ENCODE results near the gene HCK.
"Not testable (repeated sequence)": the region's sequence is repeated elsewhere in the genome, so short reads cannot be mapped to it uniquely, and the experiment has no call there.

The HCK gene

DNA sequence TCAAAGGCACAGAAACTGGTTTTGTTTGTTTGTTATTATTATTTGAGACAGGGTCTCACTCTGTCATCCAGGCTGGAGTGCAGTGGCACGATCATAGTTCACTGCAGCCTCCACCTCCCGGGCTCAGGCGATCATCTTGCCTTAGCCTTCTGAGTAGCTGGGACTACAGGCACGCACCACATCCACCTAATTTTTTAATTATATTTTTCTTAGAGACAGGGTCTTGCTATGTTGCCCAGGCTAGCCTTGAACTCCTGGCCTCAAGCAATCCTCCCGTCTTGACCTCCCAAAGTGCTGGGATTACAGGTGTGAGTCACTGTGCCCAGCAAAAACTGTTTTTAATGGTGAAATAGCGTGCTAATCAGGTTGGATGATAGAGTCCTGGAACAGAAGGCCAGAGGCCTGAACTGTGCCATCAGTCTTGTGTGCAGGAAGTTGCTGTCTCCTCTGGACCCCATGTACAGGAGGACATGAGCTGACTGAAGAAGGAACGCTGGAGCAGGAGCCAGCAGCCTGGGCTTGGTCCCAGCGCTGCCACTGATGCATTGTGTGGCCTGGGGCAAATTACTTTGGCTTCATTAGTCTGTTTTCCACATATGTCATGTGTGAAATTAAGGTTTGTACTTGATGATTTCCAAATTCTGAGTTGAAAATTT is 62.4 kb downstream of the HCK start:
- no peak overlapping the region for H3K4me3 ChIP-seq (replicated peaks; ENCODE audit: low read depth, low read length)
- TF ChIP-seq, protein P1, sequence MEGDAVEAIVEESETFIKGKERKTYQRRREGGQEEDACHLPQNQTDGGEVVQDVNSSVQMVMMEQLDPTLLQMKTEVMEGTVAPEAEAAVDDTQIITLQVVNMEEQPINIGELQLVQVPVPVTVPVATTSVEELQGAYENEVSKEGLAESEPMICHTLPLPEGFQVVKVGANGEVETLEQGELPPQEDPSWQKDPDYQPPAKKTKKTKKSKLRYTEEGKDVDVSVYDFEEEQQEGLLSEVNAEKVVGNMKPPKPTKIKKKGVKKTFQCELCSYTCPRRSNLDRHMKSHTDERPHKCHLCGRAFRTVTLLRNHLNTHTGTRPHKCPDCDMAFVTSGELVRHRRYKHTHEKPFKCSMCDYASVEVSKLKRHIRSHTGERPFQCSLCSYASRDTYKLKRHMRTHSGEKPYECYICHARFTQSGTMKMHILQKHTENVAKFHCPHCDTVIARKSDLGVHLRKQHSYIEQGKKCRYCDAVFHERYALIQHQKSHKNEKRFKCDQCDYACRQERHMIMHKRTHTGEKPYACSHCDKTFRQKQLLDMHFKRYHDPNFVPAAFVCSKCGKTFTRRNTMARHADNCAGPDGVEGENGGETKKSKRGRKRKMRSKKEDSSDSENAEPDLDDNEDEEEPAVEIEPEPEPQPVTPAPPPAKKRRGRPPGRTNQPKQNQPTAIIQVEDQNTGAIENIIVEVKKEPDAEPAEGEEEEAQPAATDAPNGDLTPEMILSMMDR (IDR thresholded peaks at IDR 0.05; ENCODE audit: low read depth, low read length, missing control alignments) = no peak
- no peak for DNase-seq (ENCODE audit: extremely low read depth, low read depth)

DNA sequence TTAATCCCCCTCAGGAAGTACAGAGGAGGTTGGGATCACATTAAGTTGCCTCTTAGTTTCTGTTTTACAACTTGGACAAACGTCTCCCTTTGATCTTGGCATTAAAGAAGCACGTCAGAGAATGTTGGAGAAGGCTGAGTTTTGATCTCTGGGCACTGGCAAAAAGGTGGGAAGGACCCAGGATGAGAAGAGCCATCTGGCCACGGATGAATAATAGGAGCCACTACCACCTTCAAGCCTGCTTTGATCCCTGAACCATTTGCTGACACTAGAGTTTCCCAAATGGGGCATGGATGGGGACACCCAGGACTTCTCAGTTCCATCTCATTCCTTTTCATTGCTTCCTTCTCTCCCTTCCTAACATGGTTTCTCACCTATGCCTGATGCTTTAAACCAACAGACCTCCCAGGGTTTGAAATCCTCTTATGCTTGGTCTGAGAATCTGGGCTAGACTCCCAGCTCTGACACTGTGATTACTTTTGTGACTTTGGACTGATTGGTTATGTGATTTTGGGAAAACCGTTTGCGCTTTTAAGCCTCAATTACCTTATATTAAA is 63.2 kb downstream of the HCK start:
- TF ChIP-seq, protein P1 (IDR thresholded peaks at IDR 0.05; ENCODE audit: low read depth, low read length, missing control alignments) = no peak
- DNase-seq (ENCODE audit: extremely low read depth, low read depth) = no peak
- no peak overlapping the region for H3K4me3 ChIP-seq (replicated peaks; ENCODE audit: low read depth, low read length)

DNA sequence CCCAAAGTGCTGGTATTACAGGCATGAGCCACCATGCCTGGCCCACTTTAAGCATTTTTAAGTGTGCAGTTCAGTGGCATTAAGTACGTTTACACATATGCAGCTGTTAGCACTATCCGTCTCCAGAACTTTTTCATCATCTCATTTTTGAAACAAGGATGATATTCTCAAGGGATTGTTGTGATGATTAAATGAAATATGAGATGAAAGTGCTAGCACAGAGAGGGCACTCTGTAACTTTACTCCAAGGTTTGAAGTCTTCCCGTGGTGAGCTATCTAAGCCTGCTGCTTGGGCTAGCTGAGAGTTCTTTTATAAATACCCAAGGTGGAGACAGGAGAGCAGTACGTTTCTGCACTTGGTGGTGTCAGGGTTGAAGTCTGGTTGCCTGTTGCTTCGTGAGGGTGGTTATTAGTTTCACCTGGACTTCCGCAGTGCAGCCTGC is 64.1 kb downstream of the HCK start:
- TF ChIP-seq, protein P1 (IDR thresholded peaks at IDR 0.05; ENCODE audit: low read depth, low read length, missing control alignments) = no peak
- no peak for DNase-seq (ENCODE audit: extremely low read depth, low read depth)

DNA sequence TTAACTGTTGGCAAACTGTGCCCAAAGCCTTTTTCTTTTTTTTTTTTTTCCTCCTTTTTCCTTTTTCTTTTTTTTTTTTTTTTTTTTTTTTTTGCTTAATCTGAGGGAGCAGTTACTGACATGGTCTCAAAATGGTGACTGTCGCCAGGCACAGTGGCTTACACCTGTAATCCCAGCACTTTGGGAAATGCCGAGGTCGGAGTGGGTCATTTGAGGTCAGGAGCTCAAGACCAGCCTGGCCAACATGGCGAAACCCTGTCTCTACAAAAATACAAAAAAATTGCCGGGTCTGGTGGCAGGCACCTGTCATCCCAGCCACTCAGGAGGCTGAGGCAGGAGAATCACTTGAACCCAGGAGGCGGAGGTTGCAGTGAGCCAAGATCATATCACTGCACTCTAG is 64.8 kb downstream of the HCK start:
- not testable (repeated sequence) for H3K4me3 ChIP-seq (replicated peaks; ENCODE audit: low read depth, low read length); DNase-seq (ENCODE audit: extremely low read depth, low read depth)

More for the DNA sequence above, 64.1 kb downstream of the HCK start:
- no peak overlapping the region for H3K4me3 ChIP-seq (replicated peaks; ENCODE audit: low read depth, low read length)

DNA sequence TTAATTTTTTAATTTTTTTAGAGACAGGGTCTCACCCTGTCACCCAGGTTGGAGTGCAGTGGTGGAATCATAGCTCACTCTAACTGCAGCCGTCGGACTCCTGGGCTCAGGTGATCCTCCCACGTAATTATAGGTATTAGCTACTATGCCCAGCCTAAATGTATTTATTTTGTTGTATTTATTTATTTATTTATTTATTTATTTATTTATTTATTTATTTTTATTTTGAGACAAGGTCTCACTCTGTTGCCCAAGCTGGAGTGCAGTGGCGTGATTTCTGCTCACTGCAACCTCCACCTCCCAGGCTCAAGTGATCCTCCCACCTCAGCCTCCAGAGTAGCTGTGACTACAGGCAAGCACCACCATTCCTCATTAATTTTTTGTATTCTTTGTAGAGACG is 66.4 kb downstream of the HCK start:
- not testable (repeated sequence) for DNase-seq (ENCODE audit: extremely low read depth, low read depth); H3K4me3 ChIP-seq (replicated peaks; ENCODE audit: low read depth, low read length)

DNA sequence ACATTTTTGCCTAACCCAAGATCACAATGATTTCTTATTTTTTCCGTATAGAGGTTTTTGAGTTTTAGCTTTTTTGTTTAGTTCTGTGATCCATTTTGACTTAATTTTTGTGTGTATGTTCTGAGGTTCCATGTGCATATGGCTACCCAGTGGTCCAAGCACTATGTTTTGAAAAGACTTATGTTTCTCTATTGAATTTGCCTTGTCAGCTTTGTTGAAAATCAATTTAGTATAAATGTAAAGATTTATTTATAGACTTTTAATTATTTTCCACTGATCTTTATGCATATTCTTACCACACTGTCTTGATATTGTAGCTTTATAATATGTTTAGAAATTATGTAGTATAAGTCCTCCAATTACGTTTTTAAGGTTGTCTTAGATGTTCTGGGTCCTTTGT is 67.7 kb downstream of the HCK start:
- TF ChIP-seq, protein P1 (IDR thresholded peaks at IDR 0.05; ENCODE audit: low read depth, low read length, missing control alignments) = no peak
- no peak overlapping the region for H3K4me3 ChIP-seq (replicated peaks; ENCODE audit: low read depth, low read length)
- no peak for DNase-seq (ENCODE audit: extremely low read depth, low read depth)

DNA sequence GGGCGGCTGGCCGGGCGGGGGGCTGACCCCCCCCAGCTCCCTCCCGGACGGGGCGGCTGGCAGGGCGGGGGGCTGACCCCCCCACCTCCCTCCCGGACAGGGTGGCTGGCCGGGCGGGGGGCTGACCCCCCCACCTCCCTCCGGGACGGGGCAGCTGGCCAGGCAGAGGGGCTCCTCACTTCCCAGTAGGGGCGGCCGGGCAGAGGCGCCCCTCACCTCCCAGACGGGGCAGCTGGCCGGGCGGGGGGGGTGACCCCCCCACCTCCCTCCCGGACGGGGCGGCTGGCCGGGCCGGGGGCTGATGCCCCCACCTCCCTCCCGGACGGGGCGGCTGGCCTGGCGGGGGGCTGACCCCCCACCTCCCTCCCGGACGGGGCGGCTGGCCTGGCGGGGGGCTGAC is 69.9 kb downstream of the HCK start:
- not testable (repeated sequence) for DNase-seq (ENCODE audit: extremely low read depth, low read depth); H3K4me3 ChIP-seq (replicated peaks; ENCODE audit: low read depth, low read length)

DNA sequence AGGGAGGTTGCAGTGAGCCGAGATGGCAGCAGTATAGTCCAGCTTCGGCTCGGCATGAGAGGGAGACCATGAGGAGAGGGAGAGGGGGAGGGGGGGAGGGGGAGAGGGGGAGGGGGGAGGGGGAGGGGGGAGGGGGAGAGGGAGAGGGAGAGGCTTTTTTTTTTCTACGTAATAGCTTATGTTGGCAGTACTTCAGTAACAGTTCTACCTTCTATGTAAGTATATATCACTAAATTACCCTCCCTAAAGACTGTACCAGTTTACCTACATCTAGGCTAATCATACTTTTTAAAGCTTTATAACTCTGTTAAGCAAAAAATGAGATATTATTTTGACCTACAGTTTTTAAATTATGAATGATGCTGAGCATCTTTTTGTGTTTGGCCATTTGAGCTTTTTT is 71.0 kb downstream of the HCK start:
- DNase-seq (ENCODE audit: extremely low read depth, low read depth) = no peak
- no peak overlapping the region for H3K4me3 ChIP-seq (replicated peaks; ENCODE audit: low read depth, low read length)
- TF ChIP-seq, protein P1 (IDR thresholded peaks at IDR 0.05; ENCODE audit: low read depth, low read length, missing control alignments) = no peak
